ENCODE measurements around the gene CTNNA3.

DNA sequence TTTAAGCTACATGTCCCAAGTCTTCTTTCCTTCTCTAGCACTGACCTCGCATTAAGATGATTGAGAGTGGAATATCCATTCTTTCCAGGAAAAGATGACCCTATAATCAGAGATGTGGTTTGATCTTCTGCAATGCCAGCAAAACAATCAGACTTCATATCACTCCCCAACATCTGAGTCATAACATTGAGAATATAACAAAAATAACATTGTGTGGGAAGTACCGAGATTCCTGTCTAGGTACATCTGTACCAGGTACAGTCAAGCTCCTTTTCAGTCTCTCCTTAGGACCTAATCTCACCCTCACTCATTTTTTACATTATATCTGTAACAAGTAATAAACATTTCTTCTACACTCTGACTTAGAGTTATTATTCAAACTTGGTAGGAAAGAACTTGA is 568.6 kb downstream of the CTNNA3 start:
- TF ChIP-seq, protein P1, sequence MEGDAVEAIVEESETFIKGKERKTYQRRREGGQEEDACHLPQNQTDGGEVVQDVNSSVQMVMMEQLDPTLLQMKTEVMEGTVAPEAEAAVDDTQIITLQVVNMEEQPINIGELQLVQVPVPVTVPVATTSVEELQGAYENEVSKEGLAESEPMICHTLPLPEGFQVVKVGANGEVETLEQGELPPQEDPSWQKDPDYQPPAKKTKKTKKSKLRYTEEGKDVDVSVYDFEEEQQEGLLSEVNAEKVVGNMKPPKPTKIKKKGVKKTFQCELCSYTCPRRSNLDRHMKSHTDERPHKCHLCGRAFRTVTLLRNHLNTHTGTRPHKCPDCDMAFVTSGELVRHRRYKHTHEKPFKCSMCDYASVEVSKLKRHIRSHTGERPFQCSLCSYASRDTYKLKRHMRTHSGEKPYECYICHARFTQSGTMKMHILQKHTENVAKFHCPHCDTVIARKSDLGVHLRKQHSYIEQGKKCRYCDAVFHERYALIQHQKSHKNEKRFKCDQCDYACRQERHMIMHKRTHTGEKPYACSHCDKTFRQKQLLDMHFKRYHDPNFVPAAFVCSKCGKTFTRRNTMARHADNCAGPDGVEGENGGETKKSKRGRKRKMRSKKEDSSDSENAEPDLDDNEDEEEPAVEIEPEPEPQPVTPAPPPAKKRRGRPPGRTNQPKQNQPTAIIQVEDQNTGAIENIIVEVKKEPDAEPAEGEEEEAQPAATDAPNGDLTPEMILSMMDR (conservative IDR thresholded peaks at IDR 0.05 in 1 of 2, IDR thresholded peaks at IDR 0.05 in 1 of 2; ENCODE audit: extremely low read depth in 1 of 2, insufficient read depth in 1 of 2, low read depth in 1 of 2, low read length in 2 of 2), result no peak
- TF ChIP-seq EZH2 (IDR thresholded peaks at IDR 0.05; ENCODE audit: borderline replicate concordance, low read length), result no peak

Data from mammary epithelial cell (primary cell).